ENCODE results near the gene EFCAB5. TPM values are rescaled to one million over a fixed set of nuclear protein-coding genes. Genes with fewer than 3 reads are reported as not detected.
"Not testable (repeated sequence)": the region's sequence is repeated elsewhere in the genome, so short reads cannot be mapped to it uniquely, and the experiment has no call there.

EFCAB5 gene
- total RNA-seq, 1 experiment from 2014 or later: 0.57 TPM

DNA sequence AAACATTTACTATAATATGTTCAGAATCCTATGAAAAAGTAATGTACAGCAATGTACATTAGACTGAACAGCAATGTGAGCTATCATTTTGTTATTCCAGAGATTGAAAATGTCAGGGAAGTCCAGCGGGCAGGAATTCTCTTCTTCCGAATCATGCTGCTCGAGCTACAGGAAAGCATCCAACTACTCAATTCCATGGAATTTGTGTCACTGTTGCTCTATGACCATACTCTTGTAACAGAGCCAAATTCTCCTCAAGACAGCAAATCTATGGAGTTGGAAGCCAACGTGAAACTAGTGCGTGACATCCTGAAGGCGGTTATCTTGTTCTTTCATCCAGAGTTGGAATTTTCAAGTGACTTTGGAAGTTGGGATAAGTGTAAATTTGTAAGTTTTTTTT is 150.3 kb downstream of the EFCAB5 start:
- DNase-seq (ENCODE audit: extremely low read depth, low read depth): no peak

- no peak for DNase-seq (ENCODE audit: extremely low read depth, low read depth)
These were observed 151.5 kb downstream of the EFCAB5 start for GRCh38 chr17:30092886-30093285.

DNA sequence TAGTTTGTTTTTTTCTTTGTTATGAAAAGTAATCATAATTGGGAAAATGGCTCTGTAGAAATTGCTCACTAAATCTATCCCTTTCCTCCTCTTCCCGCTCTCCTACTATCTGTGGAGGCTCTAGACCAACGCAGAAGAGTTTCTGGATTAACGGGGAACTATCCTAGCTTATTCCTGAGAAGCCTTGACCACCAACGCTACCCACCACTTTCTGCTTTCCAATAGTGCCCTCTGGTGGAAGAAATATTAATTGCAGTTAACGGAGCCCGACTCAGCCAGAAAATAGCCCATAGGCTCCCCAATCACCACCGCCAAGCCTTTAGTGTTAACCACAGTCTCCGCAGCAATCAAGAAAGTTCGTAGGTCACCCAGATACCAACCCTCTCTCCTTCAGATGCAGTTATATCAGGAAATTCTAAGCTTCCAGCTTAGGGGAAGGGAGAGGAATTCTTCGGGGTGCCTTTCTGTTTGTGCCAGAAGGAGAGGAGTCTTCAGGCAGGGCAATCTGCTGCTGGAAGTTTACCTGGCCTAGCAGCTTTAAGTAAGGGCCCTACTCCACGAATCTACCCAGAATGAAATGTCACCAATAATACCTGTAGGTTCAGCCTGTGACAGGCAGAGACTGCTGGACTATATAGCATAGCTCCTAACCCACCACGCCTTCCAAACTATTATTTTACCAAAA is 152.2 kb downstream of the EFCAB5 start:
- peak; percentile 75 for DNase-seq (ENCODE audit: extremely low read depth, low read depth)

DNA sequence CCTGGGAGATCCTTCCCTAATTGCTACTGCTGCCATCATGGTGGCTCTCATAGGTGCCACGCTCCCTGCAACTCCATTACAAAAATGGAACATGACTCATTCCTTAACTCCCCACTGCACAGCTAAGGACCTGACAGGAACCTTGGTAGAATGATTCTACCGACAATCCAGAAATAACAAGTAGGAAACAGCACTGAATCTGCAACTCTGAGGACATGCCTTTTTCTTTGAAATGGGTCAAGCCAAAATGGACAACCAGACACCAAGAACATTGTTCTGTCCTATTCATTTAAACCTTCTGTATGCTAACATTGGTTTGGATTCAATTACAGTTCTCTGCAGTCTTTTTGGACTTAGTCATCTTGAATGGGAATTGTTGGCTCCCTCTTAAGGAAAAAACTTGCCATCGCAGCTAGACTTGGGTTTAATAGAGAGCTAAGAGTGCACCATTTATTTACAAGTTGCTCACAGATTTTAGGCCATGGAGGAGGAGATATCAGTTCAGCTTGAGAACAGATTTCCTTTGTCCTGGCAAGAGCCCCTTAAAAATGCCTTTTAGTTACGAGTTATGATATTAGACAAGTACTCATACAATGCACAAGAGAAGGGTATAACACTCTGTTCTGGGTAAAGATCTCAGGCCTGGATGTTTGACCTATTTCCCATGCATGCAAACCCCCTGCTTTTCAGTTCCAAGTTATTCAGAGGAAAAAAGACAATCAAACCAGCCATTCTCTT is 154.2 kb downstream of the EFCAB5 start:
- DNase-seq (ENCODE audit: extremely low read depth, low read depth): peak; percentile 65

GRCh38 chr17:30101686-30102390 is 160.4 kb downstream of the EFCAB5 start:
- no peak for DNase-seq (ENCODE audit: extremely low read depth, low read depth)

GRCh38 chr17:30103921-30104320 is 162.5 kb downstream of the EFCAB5 start:
- no peak for DNase-seq (ENCODE audit: extremely low read depth, low read depth)

GRCh38 chr17:30104575-30105339 is 163.3 kb downstream of the EFCAB5 start:
- DNase-seq (ENCODE audit: extremely low read depth, low read depth): peak; percentile 69

GRCh38 chr17:30112794-30113193 is 171.4 kb downstream of the EFCAB5 start:
- DNase-seq (ENCODE audit: extremely low read depth, low read depth): no peak

DNA sequence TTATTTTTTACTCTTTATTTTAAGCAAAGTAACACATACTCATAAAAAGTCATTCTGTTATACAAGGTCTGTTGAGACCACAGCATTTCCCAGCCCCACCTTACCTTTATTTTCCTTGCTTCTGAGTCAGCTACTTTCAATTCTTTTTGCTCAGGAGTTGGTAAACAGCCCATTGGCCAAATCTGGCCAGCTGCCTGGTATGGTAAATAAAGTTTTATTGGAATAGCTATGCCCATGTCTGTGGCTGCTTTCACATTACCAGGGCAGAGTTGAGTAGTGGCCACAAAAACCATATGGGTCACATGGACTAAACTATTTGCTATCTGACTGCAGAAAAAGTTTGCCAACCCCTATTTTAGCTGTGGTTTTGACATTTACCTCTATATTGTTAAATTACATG is 171.8 kb downstream of the EFCAB5 start:
- DNase-seq (ENCODE audit: extremely low read depth, low read depth): no peak

- no peak for DNase-seq (ENCODE audit: extremely low read depth, low read depth)
These were observed 174.9 kb downstream of the EFCAB5 start for GRCh38 chr17:30116345-30116660.

GRCh38 chr17:30116661-30117551 is 175.5 kb downstream of the EFCAB5 start, which contains the start of gene NSRP1:
TSS of gene NSRP1 (plus strand) at chr17:30116816. CDS start at chr17:30116844, 28 bp downstream.
- DNase-seq (ENCODE audit: extremely low read depth, low read depth): peak; percentile 95

GRCh38 chr17:30117675-30118081 is 176.2 kb downstream of the EFCAB5 start:
- DNase-seq (ENCODE audit: extremely low read depth, low read depth): no peak

DNA sequence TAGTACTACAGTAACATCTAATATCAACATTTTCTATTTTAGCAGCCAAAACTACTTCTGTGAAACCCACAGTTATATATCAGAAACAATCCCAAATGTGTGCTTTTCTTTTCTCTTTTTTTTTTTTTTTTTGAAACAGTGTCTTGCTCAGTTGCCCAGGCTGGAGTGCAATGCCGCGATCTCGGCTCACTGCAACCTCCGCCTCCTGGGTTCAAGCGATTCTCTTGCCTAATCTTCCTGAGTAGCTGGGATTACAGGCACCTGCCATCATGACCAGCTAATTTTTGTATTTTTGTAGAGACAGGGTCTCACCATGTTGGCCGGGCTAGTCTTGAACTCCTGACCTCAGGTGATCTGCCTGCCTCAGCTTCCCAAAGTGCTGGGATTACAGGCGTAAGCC is 177.2 kb downstream of the EFCAB5 start:
- DNase-seq (ENCODE audit: extremely low read depth, low read depth): not testable (repeated sequence)

GRCh38 chr17:30124273-30124796 is 182.9 kb downstream of the EFCAB5 start:
- no peak for DNase-seq (ENCODE audit: extremely low read depth, low read depth)

DNA sequence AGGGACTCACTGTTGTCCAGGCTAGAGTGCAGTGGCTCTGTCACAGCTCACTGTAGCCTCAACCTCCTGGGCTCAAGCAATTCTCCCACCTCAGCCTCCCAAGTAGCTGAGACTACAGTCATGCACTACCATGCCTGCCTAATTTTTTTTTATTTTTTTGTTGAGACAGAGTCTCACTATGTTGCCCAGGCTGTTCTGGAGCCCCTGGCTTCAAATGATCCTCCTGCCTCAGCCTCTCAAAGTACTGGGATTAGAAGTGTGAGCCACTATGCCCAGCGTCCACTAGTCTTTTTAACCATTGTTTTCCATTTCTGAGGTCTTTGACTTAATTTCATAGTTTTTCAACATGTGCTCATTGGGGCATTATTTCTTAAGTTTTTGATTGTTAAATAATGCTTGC is 188.7 kb downstream of the EFCAB5 start:
- no peak for DNase-seq (ENCODE audit: extremely low read depth, low read depth)

- DNase-seq (ENCODE audit: extremely low read depth, low read depth): no peak
These were observed 191.2 kb downstream of the EFCAB5 start for GRCh38 chr17:30132615-30133014.

DNA sequence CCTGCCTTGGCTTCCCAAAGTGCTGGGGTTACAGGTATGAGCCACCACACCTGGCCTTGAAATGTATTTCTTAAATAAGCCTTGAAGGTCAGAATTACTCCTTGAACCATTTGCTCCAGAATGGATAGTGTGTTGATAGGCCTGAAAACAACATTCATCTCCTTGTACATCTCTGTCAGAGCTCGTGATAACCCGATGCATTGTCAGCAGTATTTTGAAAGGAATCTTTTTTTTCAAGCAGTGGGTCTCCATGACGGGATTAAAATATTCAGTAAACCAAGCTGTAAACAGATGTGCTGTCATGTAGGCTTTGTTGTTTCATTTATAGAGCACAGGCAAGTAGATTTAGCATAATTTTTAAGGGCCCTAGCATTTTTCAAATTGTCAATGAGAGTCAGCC is 191.8 kb downstream of the EFCAB5 start:
- DNase-seq (ENCODE audit: extremely low read depth, low read depth): no peak

- DNase-seq (ENCODE audit: extremely low read depth, low read depth): no peak
These were observed 193.1 kb downstream of the EFCAB5 start for GRCh38 chr17:30134551-30134950.

GRCh38 chr17:30137158-30137557 is 195.7 kb downstream of the EFCAB5 start:
- DNase-seq (ENCODE audit: extremely low read depth, low read depth): no peak

- DNase-seq (ENCODE audit: extremely low read depth, low read depth): not testable (repeated sequence)
These were observed 206.4 kb downstream of the EFCAB5 start for GRCh38 chr17:30147860-30148259.

Measured in NCI-H460 (cell line).